ENCODE measurements around the gene EIPR1. TPM values are rescaled to one million over a fixed set of nuclear protein-coding genes. Genes with fewer than 3 reads are reported as not detected.
A peak's percentile ranks its signal among the peaks of the same experiment; 100 is the strongest.

Gene EIPR1
- total and polyA plus RNA-seq, 4 donors: 12.0 to 26.8 (median 23.4) TPM

- Histone ChIP-seq H3K9ac (ENCODE audit: insufficient read depth in 1 of 2, low read length in 2 of 2) (no peak overlapping the region), H3K9me3 (ENCODE audit: control insufficient read depth in 4 of 4, insufficient read depth in 3 of 4, low read length in 3 of 4) (peaks cover 0 to 2% (median 0%) of the 10 kb centered on the region in 4 donors), H3K4me3 (no peak overlapping the region), H3K36me3 (ENCODE audit: control insufficient read depth in 4 of 4, insufficient read depth in 4 of 4, low read length in 4 of 4) (no peaks in the 10 kb centered on the region), H3K27ac (ENCODE audit: low read depth in 1 of 2, low read length in 1 of 2) (no peak overlapping the region), H3K27me3 (ENCODE audit: control insufficient read depth in 3 of 3, insufficient read depth in 3 of 3, low read length in 2 of 3) (no peaks in the 10 kb centered on the region), H3K4me1 (ENCODE audit: control insufficient read depth in 5 of 5, insufficient read depth in 5 of 5, low read length in 5 of 5) (peaks cover 0 to 3% (median 0%) of the 10 kb centered on the region in 5 donors)
- no peak for TF ChIP-seq CTCF (IDR thresholded peaks at IDR 0.05; ENCODE audit: control extremely low read depth, extremely low read depth)
- no peak for ATAC-seq (ENCODE audit: insufficient read depth, low FRiP score)
- 96 to 98% methylated on average over 6 of the region's 6 CpGs for WGBS, 2 donors
- no peak for DNase-seq
Observed at GRCh38 chr2:3243804-3244203, 133.8 kb downstream of the EIPR1 start.

- peaks cover 0 to 3% (median 0%) of the 10 kb centered on the region in 5 donors for H3K4me1 ChIP-seq (ENCODE audit: control insufficient read depth in 5 of 5, insufficient read depth in 5 of 5, low read length in 5 of 5)
- no peak overlapping the region for H3K9ac ChIP-seq (ENCODE audit: insufficient read depth in 1 of 2, low read length in 2 of 2)
- H3K27ac ChIP-seq (ENCODE audit: low read depth in 1 of 2, low read length in 1 of 2): no peak overlapping the region
- TF ChIP-seq CTCF (IDR thresholded peaks at IDR 0.05; ENCODE audit: control extremely low read depth, extremely low read depth): no peak
- WGBS, 2 donors: 21 to 43% methylated on average over 9 of the region's 9 CpGs
- no peaks in the 10 kb centered on the region for H3K27me3 ChIP-seq (ENCODE audit: control insufficient read depth in 3 of 3, insufficient read depth in 3 of 3, low read length in 2 of 3)
- no peak for ATAC-seq (ENCODE audit: insufficient read depth, low FRiP score)
- no peaks in the 10 kb centered on the region for H3K36me3 ChIP-seq (ENCODE audit: control insufficient read depth in 4 of 4, insufficient read depth in 4 of 4, low read length in 4 of 4)
- peak in 2 of 3 donors; percentile 30 to 52 for DNase-seq
- no peak overlapping the region for H3K4me3 ChIP-seq
- H3K9me3 ChIP-seq (ENCODE audit: control insufficient read depth in 4 of 4, insufficient read depth in 3 of 4, low read length in 3 of 4): no peaks in the 10 kb centered on the region
Observed at GRCh38 chr2:3242747-3243369, 134.8 kb downstream of the EIPR1 start.

GRCh38 chr2:3241971-3242746 lies 135.5 kb downstream of the EIPR1 start:
- 71 to 81% methylated on average over 23 to 25 of the region's 25 CpGs for WGBS, 2 donors
- ATAC-seq (ENCODE audit: insufficient read depth, low FRiP score) (no peak), DNase-seq (no peak)
- H3K36me3 ChIP-seq (ENCODE audit: control insufficient read depth in 4 of 4, insufficient read depth in 4 of 4, low read length in 4 of 4): peaks cover 0 to 2% (median 0%) of the 10 kb centered on the region in 4 donors
- no peaks in the 10 kb centered on the region for H3K9me3 ChIP-seq (ENCODE audit: control insufficient read depth in 4 of 4, insufficient read depth in 3 of 4, low read length in 3 of 4)
- no peaks in the 10 kb centered on the region for H3K27me3 ChIP-seq (ENCODE audit: control insufficient read depth in 3 of 3, insufficient read depth in 3 of 3, low read length in 2 of 3)
- H3K4me3 ChIP-seq: no peak overlapping the region
- H3K4me1 ChIP-seq (ENCODE audit: control insufficient read depth in 5 of 5, insufficient read depth in 5 of 5, low read length in 5 of 5): peaks cover 0 to 3% (median 0%) of the 10 kb centered on the region in 5 donors
- no peak for TF ChIP-seq CTCF (IDR thresholded peaks at IDR 0.05; ENCODE audit: control extremely low read depth, extremely low read depth)
- no peak overlapping the region for H3K27ac ChIP-seq (ENCODE audit: low read depth in 1 of 2, low read length in 1 of 2)
- no peak overlapping the region for H3K9ac ChIP-seq (ENCODE audit: insufficient read depth in 1 of 2, low read length in 2 of 2)
